Transverse colon (tissue), 4 donors: ENCODE measurements around the gene TSPAN32. TPM values are rescaled to one million over a fixed set of nuclear protein-coding genes. Genes with fewer than 3 reads are reported as not detected.

Experiments
- DNase-seq: peaks from one replicate; pipeline ENCODE4 v3.0.0-alpha.2; 2019
- H3K27ac ChIP-seq, 4 donors: fragments of 200-600 bp; sonication (generic); 2 replicates each; pipeline ENCODE4 v1.5.1; 2016 to 2018; ENCODE audit warnings: inconsistent platforms in 4 of 4
- H3K27me3 ChIP-seq: fragments of 200-600 bp; sonication (generic); 2 replicates; pipeline ENCODE4 v1.5.1; 2017; ENCODE audit warnings: inconsistent platforms
- H3K36me3 ChIP-seq, 4 donors: fragments of 200-600 bp; sonication (generic); 2 replicates each; pipeline ENCODE4 v1.5.1; 2017 to 2019; ENCODE audit warnings: inconsistent platforms in 4 of 4
- H3K4me1 ChIP-seq, 4 donors: fragments of 200-600 bp; sonication (generic); 2 replicates each; pipeline ENCODE4 v1.5.1; 2017 to 2020; ENCODE audit warnings: inconsistent platforms in 4 of 4
- H3K4me3 ChIP-seq, 4 donors: fragments of 200-600 bp; sonication (generic); 1 replicate in 1 of 4; 2 replicates in 3 of 4; pipeline versions ENCODE4 v1.5.1 to v1.6.1; 2017 to 2019; ENCODE audit warnings: inconsistent platforms in 4 of 4
- H3K9me3 ChIP-seq, 2 donors: fragments of 200-600 bp; sonication (generic); 2 replicates each; pipeline ENCODE4 v1.5.1; 2017 to 2019; ENCODE audit warnings: inconsistent platforms in 2 of 2
- CTCF ChIP-seq, 5 experiments: fragments of 200-600 bp in 3 of 5; fragments of 450-650 bp in 2 of 5; sonication (generic) in 3 of 5; IDR thresholded peaks; 1 replicate in 2 of 5; 2 replicates in 3 of 5; pipeline ENCODE4 v1.5.1; 2016 to 2017; ENCODE audit warnings: antibody characterized with exemption in 5 of 5, inconsistent platforms in 3 of 5, mild to moderate bottlenecking in 2 of 5, moderate library complexity in 1 of 5
- EP300 ChIP-seq: sonication (generic); formaldehyde crosslinking; IDR thresholded peaks from one replicate; pipeline ENCODE4 v1.6.1; 2017; ENCODE audit warnings: antibody characterized with exemption, low read depth
- POLR2A ChIP-seq: fragments of 450-650 bp; IDR thresholded peaks from one replicate; pipeline ENCODE4 v1.6.1; 2016; ENCODE audit warnings: antibody characterized with exemption, mild to moderate bottlenecking, moderate library complexity
- POLR2AphosphoS5 ChIP-seq, 3 donors: sonication (generic); formaldehyde crosslinking; IDR thresholded peaks; one replicate each; pipeline ENCODE4 v1.6.1; 2016; ENCODE audit warnings: antibody characterized with exemption in 3 of 3
- WGBS, 2 donors: methylation state at CpG; one replicate each; pipeline ENCODE4 v1.1.5; 2018; ENCODE audit warnings: low coverage in 1 of 2; 5-methylcytosine and 5-hydroxymethylcytosine counted together
- in situ Hi-C, 4 donors: fragments of 200-750 bp; cut with MboI; loops; one replicate each; pipeline versions ENCODE4 v1.15.0 to v1.15.1; 2017; ENCODE audit warnings: low sequenced_read_pairs in 3 of 4, low pct_ligation_motif_present in 1 of 4, low pct_unique_long_range_greater_than_20kb in 1 of 4
- intact Hi-C: fragments of 100-400 bp; cut with DNase I; formaldehyde crosslinking; loops from one replicate; pipeline ENCODE4 v1.15.1; 2023; ENCODE audit warnings: low total_unique reads
- total RNA-seq, 4 donors: library from RNA; depleted of rRNA; stranded (reverse); fragments of >200 nt; gene quantifications; one replicate each; pipeline ENCODE4 v1.1.0, GENCODE V29; 2016

The TSPAN32 gene
- total RNA-seq, 4 donors from 2014 or later = 0.16 to 0.96 TPM; not detected in 2

- Histone ChIP-seq H3K27ac (no peak overlapping the region), H3K9me3 (no peaks in the 10 kb centered on the region), H3K4me3 (no peak overlapping the region), H3K4me1 (no peaks in the 10 kb centered on the region), H3K27me3 (no peaks in the 10 kb centered on the region), H3K36me3 (no peaks in the 10 kb centered on the region)
- no peak for TF ChIP-seq POLR2AphosphoS5 (IDR thresholded peaks at IDR 0.05)
- no peak for TF ChIP-seq POLR2A
- TF ChIP-seq CTCF (IDR thresholded peaks at IDR 0.05) = no peak
- no peak for TF ChIP-seq EP300
- in situ Hi-C loops = no loop called here
- DNase-seq = no peak
- WGBS, 2 donors = 89% methylated on average over 29 of the region's 29 CpGs; no CpG with 5 or more reads in 1 of the 2 donors
- intact Hi-C loops = no loop called here
Observed at GRCh38 chr11:2258501-2259465, 43.0 kb upstream of the TSPAN32 start.

- no peaks in the 10 kb centered on the region for H3K27me3 ChIP-seq
- H3K27ac ChIP-seq = no peak overlapping the region
- WGBS, 2 donors = 86% methylated on average over 8 of the region's 8 CpGs; no CpG with 5 or more reads in 1 of the 2 donors
- H3K4me3 ChIP-seq = no peak overlapping the region
- intact Hi-C loops (no loop called here), in situ Hi-C loops (no loop called here)
- no peaks in the 10 kb centered on the region for H3K9me3 ChIP-seq
- H3K36me3 ChIP-seq = no peaks in the 10 kb centered on the region
- no peak for DNase-seq
- no peak for TF ChIP-seq EP300
- no peak for TF ChIP-seq CTCF (IDR thresholded peaks at IDR 0.05)
- no peak for TF ChIP-seq POLR2A
- TF ChIP-seq POLR2AphosphoS5 (IDR thresholded peaks at IDR 0.05) = no peak
- H3K4me1 ChIP-seq = no peaks in the 10 kb centered on the region
Observed at GRCh38 chr11:2259466-2259830, 42.4 kb upstream of the TSPAN32 start.

- no peak overlapping the region for H3K27ac ChIP-seq
- no peak for DNase-seq
- 66% methylated on average over 12 of the region's 12 CpGs; no CpG with 5 or more reads in 1 of the 2 donors for WGBS, 2 donors
- H3K36me3 ChIP-seq = no peaks in the 10 kb centered on the region
- no peak for TF ChIP-seq EP300
- no peak for TF ChIP-seq POLR2A
- no peak for TF ChIP-seq CTCF (IDR thresholded peaks at IDR 0.05)
- TF ChIP-seq POLR2AphosphoS5 (IDR thresholded peaks at IDR 0.05) = no peak
- in situ Hi-C loops (loop anchor here in 1 of 4 donors (10.0 kb wide), 1 partner anchor 55 kb away; no protein-coding TSS in a partner anchor), intact Hi-C loops (no loop called here)
- no peaks in the 10 kb centered on the region for H3K27me3 ChIP-seq
- no peaks in the 10 kb centered on the region for H3K4me1 ChIP-seq
- no peaks in the 10 kb centered on the region for H3K9me3 ChIP-seq
- no peak overlapping the region for H3K4me3 ChIP-seq
Observed at GRCh38 chr11:2259897-2260451, 41.8 kb upstream of the TSPAN32 start.
